Caco-2 (cell line): ENCODE results near the gene SLC34A3. TPM values are rescaled to one million over a fixed set of nuclear protein-coding genes. Genes with fewer than 3 reads are reported as not detected.
A peak's percentile ranks its signal among the peaks of the same experiment; 100 is the strongest.

ENCODE experiments used
- BruUV-seq: library from RNA; stranded (reverse); fragments of 400-500 nt; replicated peaks from 2 replicates; lab custom pipeline; 2021; lab: Mats Ljungman, UMichigan
- CTCF ChIA-PET: fragments of 300-600 bp; sonication (Branson Sonifier 250); formaldehyde crosslinking; loops from one replicate; lab custom pipeline; 2022; ENCODE audit warnings: antibody characterized with exemption; lab: Charles Lee
- POLR2A ChIA-PET: fragments of 300-600 bp; sonication (Branson Sonifier 250); formaldehyde crosslinking; loops from one replicate; lab custom pipeline; 2022; ENCODE audit warnings: antibody characterized with exemption; lab: Charles Lee
- DNase-seq, 2 experiments: peaks; one replicate each; pipeline versions ENCODE4 v3.0.0 to v3.0.0-alpha.2; 2020 to 2022
- H3K27me3 ChIP-seq: replicated peaks from 2 replicates; pipeline ENCODE4 v1.6.0; 2011; ENCODE audit warnings: low read length; ENCODE audit not compliant: control insufficient read depth, insufficient read depth
- H3K36me3 ChIP-seq: 2 replicates; pipeline ENCODE4 v1.5.1; 2011; ENCODE audit warnings: low read length; ENCODE audit not compliant: control insufficient read depth, insufficient read depth
- H3K4me1 ChIP-seq: fragments of 250-450 bp; sonication (Bioruptor Pico); 2 replicates; pipeline ENCODE4 v1.5.1; 2020; ENCODE audit warnings: mild to moderate bottlenecking
- H3K4me3 ChIP-seq: 2 replicates; pipeline ENCODE4 v1.5.1; 2011; ENCODE audit warnings: low read depth, mild to moderate bottlenecking, control low read depth, low read length
- H3K9me3 ChIP-seq: fragments of 250-450 bp; sonication (Bioruptor Pico); 2 replicates; pipeline ENCODE4 v1.5.1; 2020; ENCODE audit warnings: mild to moderate bottlenecking, moderate library complexity
- H3K27ac Mint-ChIP-seq: one replicate; pipeline ENCODE4 v1.8.0; 2022; ENCODE audit warnings: mixed read lengths; ENCODE audit not compliant: unreplicated experiment
- H3K27me3 Mint-ChIP-seq: one replicate; pipeline ENCODE4 v1.8.0; 2022; ENCODE audit warnings: mixed read lengths; ENCODE audit not compliant: insufficient read depth, unreplicated experiment
- H3K36me3 Mint-ChIP-seq: one replicate; pipeline ENCODE4 v1.8.0; 2022; ENCODE audit warnings: mild to moderate bottlenecking, mixed read lengths; ENCODE audit not compliant: insufficient read depth, unreplicated experiment
- H3K4me1 Mint-ChIP-seq: one replicate; pipeline ENCODE4 v1.8.0; 2022; ENCODE audit warnings: low read depth, mixed read lengths; ENCODE audit not compliant: unreplicated experiment
- H3K4me3 Mint-ChIP-seq: one replicate; pipeline ENCODE4 v1.8.0; 2022; ENCODE audit warnings: mild to moderate bottlenecking, moderate library complexity, mixed read lengths; ENCODE audit not compliant: unreplicated experiment
- H3K9me3 Mint-ChIP-seq: one replicate; pipeline ENCODE4 v1.8.0; 2022; ENCODE audit warnings: mixed read lengths; ENCODE audit not compliant: unreplicated experiment
- intact Hi-C: fragments of 100-400 bp; cut with micrococcal nuclease; formaldehyde crosslinking; loops from one replicate; pipeline ENCODE4 v1.10.0; 2022; ENCODE audit not compliant: unreplicated experiment
- total RNA-seq: library from RNA; stranded (reverse); gene quantifications from 2 replicates; pipeline ENCODE4 v1.2.3, GENCODE V29; 2022
- TF ChIP-seq, protein P1 (sequence below), 2 experiments: fragments of 200-600 bp in 1 of 2; IDR thresholded peaks; 1 replicate in 1 of 2; 2 replicates in 1 of 2; pipeline versions ENCODE4 v1.5.1 to v1.8.0; 2011 to 2022; ENCODE audit warnings: antibody characterized with exemption in 1 of 2, control low read depth in 1 of 2, inconsistent platforms in 1 of 2, low read depth in 1 of 2, low read length in 1 of 2, mild to moderate bottlenecking in 1 of 2, moderate library complexity in 1 of 2; ENCODE audit not compliant: insufficient read depth in 1 of 2, severe bottlenecking in 1 of 2, unreplicated experiment in 1 of 2

Gene SLC34A3
- total RNA-seq, 1 experiment from 2014 or later, result not detected

DNA sequence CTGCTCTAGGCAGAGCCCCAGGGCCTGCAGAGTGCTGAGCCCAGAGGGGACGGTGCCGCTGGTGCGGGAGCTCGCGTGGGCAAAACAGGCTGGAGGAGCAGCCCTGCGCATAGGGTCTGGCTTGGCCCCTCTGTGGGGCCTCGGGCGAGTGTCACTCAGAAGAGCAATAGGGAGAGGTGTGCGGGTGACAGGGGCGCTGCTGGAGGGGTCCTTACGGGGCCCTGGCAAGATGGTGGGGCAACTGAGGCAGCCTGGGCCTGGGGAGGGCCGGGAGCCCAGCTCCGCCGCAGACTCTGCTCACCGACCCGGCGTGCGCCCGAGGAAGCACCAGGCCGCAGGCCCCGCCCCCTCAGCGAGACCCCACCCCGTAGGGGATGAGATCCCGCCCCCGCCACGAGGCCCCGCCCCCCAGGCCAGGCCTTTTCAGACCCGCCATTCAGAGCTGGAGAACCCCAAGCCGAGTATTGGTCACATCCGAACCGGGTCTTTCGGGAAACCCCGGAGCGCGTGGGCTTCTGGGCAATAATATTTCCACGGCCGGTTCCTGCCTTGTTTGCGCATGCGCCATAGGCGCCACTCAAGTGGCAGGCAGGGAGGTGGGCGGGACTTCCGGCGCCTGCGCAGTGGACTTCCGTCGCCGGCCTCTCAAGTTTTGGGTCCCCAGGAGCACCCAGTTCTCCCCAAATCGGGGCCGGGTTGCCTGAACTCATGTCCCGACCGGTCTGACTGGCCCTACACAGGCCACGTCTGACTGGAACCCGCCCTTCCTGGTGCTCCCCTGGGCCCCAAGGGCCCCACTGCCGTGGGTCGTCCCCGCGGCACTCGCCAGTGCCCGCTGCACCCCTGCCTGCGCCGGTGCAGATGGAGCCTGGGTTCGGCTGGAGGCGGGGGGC lies 7.4 kb upstream of the SLC34A3 start:
- intact Hi-C loops, result loop anchor here (2.0 kb wide), 1 partner anchor 17 kb away; the partner anchor contains the start of gene TUBB4B
- Mint-ChIP-seq H3K9me3 (no peaks in the 10 kb centered on the region), H3K27me3 (no peaks in the 10 kb centered on the region), H3K4me1 (peaks cover 13% of the 10 kb centered on the region), H3K36me3 (peaks cover 20% of the 10 kb centered on the region), H3K27ac (no peak overlapping the region), H3K4me3 (peak overlapping the region; percentile 85)
- TF ChIP-seq, protein P1, sequence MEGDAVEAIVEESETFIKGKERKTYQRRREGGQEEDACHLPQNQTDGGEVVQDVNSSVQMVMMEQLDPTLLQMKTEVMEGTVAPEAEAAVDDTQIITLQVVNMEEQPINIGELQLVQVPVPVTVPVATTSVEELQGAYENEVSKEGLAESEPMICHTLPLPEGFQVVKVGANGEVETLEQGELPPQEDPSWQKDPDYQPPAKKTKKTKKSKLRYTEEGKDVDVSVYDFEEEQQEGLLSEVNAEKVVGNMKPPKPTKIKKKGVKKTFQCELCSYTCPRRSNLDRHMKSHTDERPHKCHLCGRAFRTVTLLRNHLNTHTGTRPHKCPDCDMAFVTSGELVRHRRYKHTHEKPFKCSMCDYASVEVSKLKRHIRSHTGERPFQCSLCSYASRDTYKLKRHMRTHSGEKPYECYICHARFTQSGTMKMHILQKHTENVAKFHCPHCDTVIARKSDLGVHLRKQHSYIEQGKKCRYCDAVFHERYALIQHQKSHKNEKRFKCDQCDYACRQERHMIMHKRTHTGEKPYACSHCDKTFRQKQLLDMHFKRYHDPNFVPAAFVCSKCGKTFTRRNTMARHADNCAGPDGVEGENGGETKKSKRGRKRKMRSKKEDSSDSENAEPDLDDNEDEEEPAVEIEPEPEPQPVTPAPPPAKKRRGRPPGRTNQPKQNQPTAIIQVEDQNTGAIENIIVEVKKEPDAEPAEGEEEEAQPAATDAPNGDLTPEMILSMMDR (IDR thresholded peaks at IDR 0.05; ENCODE audit: insufficient read depth in 1 of 2, low read depth in 1 of 2, low read length in 1 of 2, severe bottlenecking in 1 of 2, unreplicated experiment in 1 of 2), result no peak
- POLR2A ChIA-PET, result interaction anchor here (0.6 to 3.3 kb wide), 9 partner anchors 8 to 212 kb away, joined by 3 to 27 read pairs (median 7); partner anchors contain the start of genes ANAPC2, NELFB, SLC34A3 and SSNA1
- peak; percentile 97 to 99 for DNase-seq
- Histone ChIP-seq H3K4me1 (peaks cover 21% of the 10 kb centered on the region), H3K9me3 (no peaks in the 10 kb centered on the region), H3K27me3 (no peaks in the 10 kb centered on the region), H3K36me3 (no peaks in the 10 kb centered on the region), H3K4me3 (peak overlapping the region; percentile 69)
- no TSS peak for BruUV-seq
- CTCF ChIA-PET, result interaction anchor here (0.6 to 2.5 kb wide), 15 partner anchors 10 to 337 kb away, joined by 3 to 27 read pairs (median 4); partner anchors contain the start of genes SAPCD2 and TUBB4B

DNA sequence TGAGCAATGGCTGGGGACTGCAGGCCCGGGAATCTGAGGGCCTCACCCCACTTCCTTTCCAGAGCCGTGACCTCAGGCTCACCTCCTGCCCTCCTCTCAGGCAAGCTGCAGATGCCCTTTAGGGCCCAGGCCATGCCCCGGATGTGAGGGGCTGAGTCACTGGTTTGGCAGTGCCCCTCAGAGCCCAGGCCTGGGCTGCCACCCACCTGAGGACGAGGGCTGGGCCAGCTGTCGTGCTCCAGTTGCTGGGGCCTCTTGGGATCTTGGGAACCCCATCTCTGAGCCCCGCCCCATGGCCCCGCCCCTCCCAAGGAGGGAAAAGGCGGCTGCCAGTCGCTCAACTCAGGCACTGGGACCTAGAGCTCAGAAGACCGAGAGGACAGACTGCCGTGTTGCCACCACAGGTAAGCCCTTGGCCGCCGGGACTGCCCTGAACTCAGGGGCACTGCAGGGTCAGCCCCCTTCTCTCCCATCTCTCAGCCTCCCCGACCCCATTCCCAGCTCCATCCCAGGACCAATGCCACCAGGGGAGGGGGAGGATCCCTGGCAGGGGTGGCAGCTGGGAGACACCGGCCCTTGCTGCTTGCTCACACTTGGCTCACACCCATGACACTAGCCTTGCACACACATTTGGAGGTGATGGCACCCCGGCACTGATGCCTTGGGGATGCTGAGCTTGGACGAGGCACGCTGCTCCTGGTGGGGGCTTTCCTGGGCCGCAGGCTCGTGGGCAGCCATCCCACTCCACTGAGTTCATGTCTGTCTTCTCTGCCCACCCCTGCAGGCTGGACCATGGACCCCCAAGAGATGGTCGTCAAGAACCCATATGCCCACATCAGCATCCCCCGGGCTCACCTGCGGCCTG lies 5.6 kb upstream of the SLC34A3 start, which contains the start of gene CYSRT1:
Gene CYSRT1, plus strand, starts transcription at position 345 of the 865 bp plus-strand sequence. Its CDS starts 448 bp downstream, at position 793.
- Histone ChIP-seq H3K36me3 (no peaks in the 10 kb centered on the region), H3K27me3 (no peaks in the 10 kb centered on the region), H3K4me3 (peak within 1 kb of the TSS; percentile 69), H3K9me3 (no peaks in the 10 kb centered on the region), H3K4me1 (peaks cover 25% of the 10 kb centered on the region)
- Mint-ChIP-seq H3K4me3 (peak within 1 kb of the TSS; percentile 85), H3K27ac (peak within 1 kb of the TSS; percentile 64), H3K27me3 (no peaks in the 10 kb centered on the region), H3K9me3 (no peaks in the 10 kb centered on the region), H3K36me3 (peaks cover 11% of the 10 kb centered on the region), H3K4me1 (peaks cover 13% of the 10 kb centered on the region)
- ChIA-PET POLR2A (no interaction called here), CTCF (interaction anchor here (0.6 to 1.3 kb wide), 2 partner anchors 24 to 155 kb away, joined by 3 read pairs; partner anchors contain the start of genes SAPCD2 and TPRN)
- intact Hi-C loops, result no loop called here
- DNase-seq, result no peak
- BruUV-seq, result no TSS peak
- TF ChIP-seq, protein P1 (IDR thresholded peaks at IDR 0.05; ENCODE audit: insufficient read depth in 1 of 2, low read depth in 1 of 2, low read length in 1 of 2, severe bottlenecking in 1 of 2, unreplicated experiment in 1 of 2), result no peak
